ENCODE results near the gene ZMYND11.

GRCh38 chr10:112246-112645, 23.0 kb upstream of the ZMYND11 start:
- TF ChIP-seq SP1 (IDR thresholded peaks at IDR 0.05) = no peak
- TF ChIP-seq BHLHE40 (IDR thresholded peaks at IDR 0.05; ENCODE audit: borderline replicate concordance) = no peak
- TF ChIP-seq NFRKB (IDR thresholded peaks at IDR 0.05) = no peak

All from HEK293T (cell line).